Measurements from ENCODE around the gene SLC48A1.

SLC48A1 gene

GRCh38 chr12:47755655-47756562 lies 17.1 kb upstream of the SLC48A1 start:
- TF ChIP-seq CTCF (IDR thresholded peaks at IDR 0.05; ENCODE audit: low read depth, low read length): no peak
- H3K4me3 ChIP-seq (ENCODE audit: low read depth, low read length): no peak overlapping the region
- no peak for DNase-seq (ENCODE audit: low read depth, low spot score)
- in situ Hi-C loops (cut with HindIII; ENCODE audit: low sequenced_read_pairs): no loop called here

GRCh38 chr12:47757364-47757839 lies 15.6 kb upstream of the SLC48A1 start:
- TF ChIP-seq CTCF (IDR thresholded peaks at IDR 0.05; ENCODE audit: low read depth, low read length): no peak
- no peak overlapping the region for H3K4me3 ChIP-seq (ENCODE audit: low read depth, low read length)
- in situ Hi-C loops (cut with HindIII; ENCODE audit: low sequenced_read_pairs): no loop called here
- DNase-seq (ENCODE audit: low read depth, low spot score): no peak

- in situ Hi-C loops (cut with HindIII; ENCODE audit: low sequenced_read_pairs): no loop called here
- peak overlapping the region; percentile 53 for H3K4me3 ChIP-seq (ENCODE audit: low read depth, low read length)
- DNase-seq (ENCODE audit: low read depth, low spot score): no peak
- TF ChIP-seq CTCF (IDR thresholded peaks at IDR 0.05; ENCODE audit: low read depth, low read length): no peak
These were observed 15.0 kb upstream of the SLC48A1 start for GRCh38 chr12:47757840-47758583.

GRCh38 chr12:47758584-47758833 lies 14.5 kb upstream of the SLC48A1 start:
- TF ChIP-seq CTCF (IDR thresholded peaks at IDR 0.05; ENCODE audit: low read depth, low read length): no peak
- DNase-seq (ENCODE audit: low read depth, low spot score): no peak
- H3K4me3 ChIP-seq (ENCODE audit: low read depth, low read length): peak overlapping the region; percentile 53
- in situ Hi-C loops (cut with HindIII; ENCODE audit: low sequenced_read_pairs): no loop called here

- peak within 1 kb of the TSS; percentile 53 for H3K4me3 ChIP-seq (ENCODE audit: low read depth, low read length)
- DNase-seq (ENCODE audit: low read depth, low spot score): peak; percentile 83
- in situ Hi-C loops (cut with HindIII; ENCODE audit: low sequenced_read_pairs): no loop called here
- TF ChIP-seq CTCF (IDR thresholded peaks at IDR 0.05; ENCODE audit: low read depth, low read length): peak; percentile 63
These were observed 14.0 kb upstream of the SLC48A1 start, which contains the start of gene RAPGEF3 for GRCh38 chr12:47758834-47759690. TSS of gene RAPGEF3 (minus strand) at chr12:47758880. CDS start at chr12:47758556, 324 bp downstream.

- no peak overlapping the region for H3K4me3 ChIP-seq (ENCODE audit: low read depth, low read length)
- in situ Hi-C loops (cut with HindIII; ENCODE audit: low sequenced_read_pairs): no loop called here
- no peak for DNase-seq (ENCODE audit: low read depth, low spot score)
- TF ChIP-seq CTCF (IDR thresholded peaks at IDR 0.05; ENCODE audit: low read depth, low read length): no peak
These were observed 10.1 kb upstream of the SLC48A1 start for GRCh38 chr12:47762850-47763465.

Data from astrocyte of the spinal cord (primary cell).